ENCODE results near the gene SNCG. TPM values are rescaled to one million over a fixed set of nuclear protein-coding genes. Genes with fewer than 3 reads are reported as not detected.
"Not testable (repeated sequence)": the region's sequence is repeated elsewhere in the genome, so short reads cannot be mapped to it uniquely, and the experiment has no call there.

The SNCG gene
- total RNA-seq, 2 experiments from 2014 or later, result not detected

DNA sequence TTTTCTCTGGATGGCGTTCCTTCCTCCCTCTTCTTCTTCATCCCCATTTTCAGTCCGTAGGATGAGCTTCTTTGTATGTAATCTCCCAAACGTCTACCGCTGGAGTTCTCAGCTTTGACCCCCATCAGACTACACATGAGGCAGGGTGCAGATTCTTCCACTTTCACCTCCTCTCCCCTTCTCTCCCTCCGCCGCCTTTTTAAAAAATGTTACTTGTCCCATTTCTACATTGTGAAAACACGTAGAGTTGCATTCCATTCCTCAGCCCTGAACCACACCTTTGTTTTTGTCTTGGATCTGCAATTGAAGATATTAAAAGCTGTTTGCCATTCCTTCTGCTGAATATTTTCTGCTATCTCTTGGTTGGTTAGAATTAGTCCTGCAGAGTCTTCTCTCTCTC lies 16.1 kb downstream of the SNCG start:
- no TSS peak for BruUV-seq (replicated peaks)
- H3K4me2 ChIP-seq (ENCODE audit: low read length), result no peak overlapping the region

DNA sequence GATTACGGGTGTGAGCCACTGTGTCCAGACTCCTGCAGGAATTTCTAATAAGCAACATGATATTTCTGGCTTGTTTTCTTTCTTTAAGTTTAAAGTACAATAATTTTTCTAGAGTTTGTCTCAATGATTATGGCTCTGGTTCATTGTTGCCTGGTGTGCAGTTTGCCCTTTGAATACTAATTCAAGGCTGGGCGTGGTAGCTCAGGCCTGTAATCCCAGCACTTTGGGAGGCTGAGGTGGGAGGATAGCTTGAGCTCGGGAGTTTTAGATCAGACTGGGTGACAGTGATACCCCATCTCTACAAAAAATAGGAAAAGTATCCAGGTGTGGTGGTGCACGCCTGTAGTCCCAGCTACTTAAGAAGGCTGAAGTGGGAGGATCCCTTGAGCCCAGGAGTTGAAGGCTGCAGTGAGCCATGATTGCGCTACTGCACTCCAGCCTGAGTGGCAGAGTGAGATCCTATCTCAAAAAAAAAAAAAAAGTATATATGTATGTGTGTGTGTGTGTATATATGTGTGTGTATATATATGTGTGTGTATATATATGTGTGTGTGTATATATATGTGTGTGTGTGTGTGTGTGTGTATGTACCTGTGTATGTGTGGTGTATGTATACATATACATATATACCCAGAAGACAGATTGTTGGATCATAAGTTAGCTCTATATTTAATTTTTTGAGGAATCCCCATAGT lies 18.1 kb downstream of the SNCG start:
- DNase-seq (ENCODE audit: low spot score), result no peak
- Histone ChIP-seq H3K36me3 (ENCODE audit: insufficient read depth, low read length) (no peaks in the 10 kb centered on the region), H3K4me3 (ENCODE audit: low read depth, low read length, poor library complexity, severe bottlenecking) (no peak overlapping the region), H3K79me2 (ENCODE audit: insufficient read depth, low read depth, low read length) (no peaks in the 10 kb centered on the region), H3K9me2 (ENCODE audit: insufficient read depth, low read length) (no peaks in the 10 kb centered on the region), H3K27ac (ENCODE audit: low read depth, low read length, poor library complexity, severe bottlenecking) (no peak overlapping the region), H4K20me1 (ENCODE audit: insufficient read depth, low read length) (no peaks in the 10 kb centered on the region), H3K4me2 (ENCODE audit: low read length) (no peak overlapping the region), H3K9me3 (ENCODE audit: low read length) (no peaks in the 10 kb centered on the region), H3K4me1 (ENCODE audit: insufficient read depth, low read length, poor library complexity, severe bottlenecking) (no peaks in the 10 kb centered on the region), H2AFZ (ENCODE audit: low read length) (no peak overlapping the region)
- no TSS peak for BruUV-seq (replicated peaks)
- intact Hi-C loops (cut with micrococcal nuclease; ENCODE audit: unreplicated experiment), result no loop called here
- CTCF ChIA-PET (ENCODE audit: unreplicated experiment), result no interaction called here
- POLR2A ChIA-PET, result interaction anchor here (0.7 kb wide), 1 partner anchor 117 kb away, joined by 5 read pairs; no protein-coding TSS in a partner anchor
- TF ChIP-seq EZH2phosphoT487 (IDR thresholded peaks at IDR 0.05; ENCODE audit: borderline replicate concordance, low read depth, low read length), result no peak
- TF ChIP-seq, protein P1, sequence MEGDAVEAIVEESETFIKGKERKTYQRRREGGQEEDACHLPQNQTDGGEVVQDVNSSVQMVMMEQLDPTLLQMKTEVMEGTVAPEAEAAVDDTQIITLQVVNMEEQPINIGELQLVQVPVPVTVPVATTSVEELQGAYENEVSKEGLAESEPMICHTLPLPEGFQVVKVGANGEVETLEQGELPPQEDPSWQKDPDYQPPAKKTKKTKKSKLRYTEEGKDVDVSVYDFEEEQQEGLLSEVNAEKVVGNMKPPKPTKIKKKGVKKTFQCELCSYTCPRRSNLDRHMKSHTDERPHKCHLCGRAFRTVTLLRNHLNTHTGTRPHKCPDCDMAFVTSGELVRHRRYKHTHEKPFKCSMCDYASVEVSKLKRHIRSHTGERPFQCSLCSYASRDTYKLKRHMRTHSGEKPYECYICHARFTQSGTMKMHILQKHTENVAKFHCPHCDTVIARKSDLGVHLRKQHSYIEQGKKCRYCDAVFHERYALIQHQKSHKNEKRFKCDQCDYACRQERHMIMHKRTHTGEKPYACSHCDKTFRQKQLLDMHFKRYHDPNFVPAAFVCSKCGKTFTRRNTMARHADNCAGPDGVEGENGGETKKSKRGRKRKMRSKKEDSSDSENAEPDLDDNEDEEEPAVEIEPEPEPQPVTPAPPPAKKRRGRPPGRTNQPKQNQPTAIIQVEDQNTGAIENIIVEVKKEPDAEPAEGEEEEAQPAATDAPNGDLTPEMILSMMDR (conservative IDR thresholded peaks at IDR 0.05; ENCODE audit: low read length), result no peak

More for the DNA sequence above, 16.1 kb downstream of the SNCG start:
- H3K36me3 ChIP-seq (ENCODE audit: insufficient read depth, low read length), result no peaks in the 10 kb centered on the region
- POLR2A ChIA-PET, result no interaction called here
- no peaks in the 10 kb centered on the region for H3K4me1 ChIP-seq (ENCODE audit: insufficient read depth, low read length, poor library complexity, severe bottlenecking)
- H3K9me2 ChIP-seq (ENCODE audit: insufficient read depth, low read length), result no peaks in the 10 kb centered on the region
- intact Hi-C loops (cut with micrococcal nuclease; ENCODE audit: unreplicated experiment), result no loop called here
- H3K4me3 ChIP-seq (ENCODE audit: low read depth, low read length, poor library complexity, severe bottlenecking), result no peak overlapping the region
- no peaks in the 10 kb centered on the region for H4K20me1 ChIP-seq (ENCODE audit: insufficient read depth, low read length)
- H3K9me3 ChIP-seq (ENCODE audit: low read length), result no peaks in the 10 kb centered on the region
- H3K27ac ChIP-seq (ENCODE audit: low read depth, low read length, poor library complexity, severe bottlenecking), result no peak overlapping the region
- CTCF ChIA-PET (ENCODE audit: unreplicated experiment), result no interaction called here
- TF ChIP-seq, protein P1 (conservative IDR thresholded peaks at IDR 0.05; ENCODE audit: low read length), result no peak
- TF ChIP-seq EZH2phosphoT487 (IDR thresholded peaks at IDR 0.05; ENCODE audit: borderline replicate concordance, low read depth, low read length), result no peak
- no peak overlapping the region for H2AFZ ChIP-seq (ENCODE audit: low read length)
- no peaks in the 10 kb centered on the region for H3K79me2 ChIP-seq (ENCODE audit: insufficient read depth, low read depth, low read length)
- DNase-seq (ENCODE audit: low spot score), result no peak

DNA sequence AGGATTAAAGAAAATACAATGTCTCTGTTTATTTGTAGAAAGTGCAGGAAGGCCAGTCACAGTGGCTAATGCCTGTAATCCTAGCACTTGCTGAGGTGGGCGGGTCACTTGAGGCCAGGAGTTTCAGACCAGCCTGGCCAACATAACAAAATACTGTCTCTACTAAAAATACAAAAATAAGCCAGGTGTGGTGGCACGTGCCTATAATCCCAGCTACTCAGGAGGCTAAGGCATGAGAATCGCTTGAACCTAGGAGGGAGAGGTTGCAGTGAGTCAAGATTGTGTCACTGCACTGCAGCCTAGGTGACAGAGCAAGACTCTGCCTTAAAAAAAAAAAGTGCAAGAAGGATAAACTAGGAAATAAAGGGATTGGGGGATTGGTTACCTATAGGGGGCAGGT lies 20.1 kb downstream of the SNCG start:
- H4K20me1 ChIP-seq (ENCODE audit: insufficient read depth, low read length); H3K4me3 ChIP-seq (ENCODE audit: low read depth, low read length, poor library complexity, severe bottlenecking); H3K27ac ChIP-seq (ENCODE audit: low read depth, low read length, poor library complexity, severe bottlenecking); H3K4me1 ChIP-seq (ENCODE audit: insufficient read depth, low read length, poor library complexity, severe bottlenecking); DNase-seq (ENCODE audit: low spot score); POLR2A ChIA-PET; H3K9me2 ChIP-seq (ENCODE audit: insufficient read depth, low read length); intact Hi-C loops (cut with micrococcal nuclease; ENCODE audit: unreplicated experiment); CTCF ChIA-PET (ENCODE audit: unreplicated experiment); BruUV-seq (replicated peaks); H3K36me3 ChIP-seq (ENCODE audit: insufficient read depth, low read length); H2AFZ ChIP-seq (ENCODE audit: low read length); H3K79me2 ChIP-seq (ENCODE audit: insufficient read depth, low read depth, low read length); H3K4me2 ChIP-seq (ENCODE audit: low read length); H3K9me3 ChIP-seq (ENCODE audit: low read length): not testable (repeated sequence)
